AG09319 (cell line): Measurements from ENCODE around the gene PCNX2.

ENCODE experiments used
- DNase-seq: peaks from one replicate; pipeline ENCODE4 v3.0.0-alpha.2; 2010; ENCODE audit warnings: low read depth; ENCODE audit errors: extremely low read depth
- CTCF ChIP-seq: IDR thresholded peaks from 2 replicates; pipeline ENCODE4 v1.5.1; 2011; ENCODE audit warnings: low read depth, mild to moderate bottlenecking, inconsistent platforms, low read length, moderate library complexity

The PCNX2 gene

GRCh38 chr1:233277637-233278606 lies 17.6 kb downstream of the PCNX2 start:
- no peak for TF ChIP-seq CTCF
- no peak for DNase-seq

GRCh38 chr1:233269656-233270055 lies 25.9 kb downstream of the PCNX2 start:
- TF ChIP-seq CTCF, result no peak
- no peak for DNase-seq

- DNase-seq, result no peak
- TF ChIP-seq CTCF, result no peak
Observed at GRCh38 chr1:233268389-233269022, 27.0 kb downstream of the PCNX2 start.

GRCh38 chr1:233261695-233262094 lies 33.8 kb downstream of the PCNX2 start:
- no peak for TF ChIP-seq CTCF
- DNase-seq, result no peak

GRCh38 chr1:233261206-233261605 lies 34.3 kb downstream of the PCNX2 start:
- no peak for DNase-seq
- no peak for TF ChIP-seq CTCF

GRCh38 chr1:233257786-233258185 lies 37.7 kb downstream of the PCNX2 start:
- no peak for DNase-seq

More at GRCh38 chr1:233257786-233258185, 37.7 kb downstream of the PCNX2 start:
- no peak for TF ChIP-seq CTCF
